Small intestine (tissue), 7 donors: ENCODE results near the gene GPI. TPM values are rescaled to one million over a fixed set of nuclear protein-coding genes. Genes with fewer than 3 reads are reported as not detected.

Source experiments
- DNase-seq, 2 donors: peaks; one replicate each; pipeline versions ENCODE4 v3.0.0 to v3.0.0-alpha.2; 2013
- FAIRE-seq: peaks from 2 replicates; lab custom pipeline; 2012; peaks lifted over from hg19 to GRCh38; lab: Jason Lieb, UNC
- H3K27ac ChIP-seq, 3 donors: one replicate each; pipeline ENCODE4 v1.5.1; 2013; ENCODE audit warnings: low read length in 2 of 3, mild to moderate bottlenecking in 2 of 3, control low read depth in 1 of 3, inconsistent platforms in 1 of 3, low read depth in 1 of 3, moderate library complexity in 1 of 3
- H3K27me3 ChIP-seq, 3 donors: one replicate each; pipeline ENCODE4 v1.6.1; 2013; ENCODE audit warnings: low read length in 3 of 3, inconsistent platforms in 1 of 3; ENCODE audit not compliant: control insufficient read depth in 3 of 3, insufficient read depth in 3 of 3
- H3K36me3 ChIP-seq, 3 donors: one replicate each; pipeline ENCODE4 v1.6.1; 2013; ENCODE audit warnings: low read length in 3 of 3, inconsistent platforms in 1 of 3, low read depth in 1 of 3, mild to moderate bottlenecking in 1 of 3, moderate library complexity in 1 of 3; ENCODE audit not compliant: control insufficient read depth in 3 of 3, insufficient read depth in 2 of 3
- H3K4me1 ChIP-seq, 3 donors: one replicate each; pipeline ENCODE4 v1.6.1; 2013; ENCODE audit warnings: low read length in 2 of 3, inconsistent platforms in 1 of 3, low read depth in 1 of 3, mild to moderate bottlenecking in 1 of 3, moderate library complexity in 1 of 3; ENCODE audit not compliant: control insufficient read depth in 3 of 3, insufficient read depth in 2 of 3
- H3K4me3 ChIP-seq, 3 donors: one replicate each; pipeline ENCODE4 v1.5.1; 2013; ENCODE audit warnings: low read length in 3 of 3, control low read depth in 1 of 3, inconsistent platforms in 1 of 3, low read depth in 1 of 3, mild to moderate bottlenecking in 1 of 3, moderate library complexity in 1 of 3
- H3K9me3 ChIP-seq, 2 donors: one replicate each; pipeline ENCODE4 v1.6.1; 2013; ENCODE audit warnings: low read depth in 1 of 2, low read length in 1 of 2; ENCODE audit not compliant: control insufficient read depth in 2 of 2, insufficient read depth in 1 of 2
- WGBS, 3 donors: extraction: QIAGEN DNeasy Blood & Tissue Kit; methylation state at CpG; one replicate each; pipeline ENCODE4 v1.1.7; 2013; 5-methylcytosine and 5-hydroxymethylcytosine counted together
- polyA plus RNA-seq, 4 donors: library from polyadenylated mRNA; stranded (reverse) in 3 of 4; unstranded in 1 of 4; fragments of 200-250 nt in 3 of 4; fragments of 120-200 nt in 1 of 4; gene quantifications; one replicate each; pipeline versions ENCODE4 v1.2.1 to v1.2.3, GENCODE V29; 2013
- donor health status: healthy with polysubstance abuse.
- donor health status: control.
- donor health status: control.
- donor health status: Bipolar disorder and iron deficiency.
- donor health status: healthy.

Gene GPI
- polyA plus RNA-seq, 4 donors, result 98.6 to 199 (median 125) TPM

GRCh38 chr19:34321735-34322134, 43.3 kb upstream of the GPI start:
- Histone ChIP-seq H3K27me3 (no peaks in the 10 kb centered on the region), H3K4me3 (no peak overlapping the region), H3K27ac (no peak overlapping the region), H3K4me1 (peaks cover 0 to 18% (median under 1%) of the 10 kb centered on the region in 3 donors), H3K9me3 (no peaks in the 10 kb centered on the region), H3K36me3 (peaks cover 0 to 49% (median 8%) of the 10 kb centered on the region in 3 donors)
- FAIRE-seq (no peak), DNase-seq (no peak)
- WGBS, 3 donors, result 96 to 99% (median 97%) methylated on average over 6 of the region's 6 CpGs

- FAIRE-seq, result no peak
- Histone ChIP-seq H3K27ac (peak overlapping the region in 1 of 3 donors; percentile 39), H3K36me3 (peaks cover 3 to 60% (median 12%) of the 10 kb centered on the region in 3 donors), H3K4me1 (no peaks in the 10 kb centered on the region), H3K4me3 (no peak overlapping the region), H3K9me3 (no peaks in the 10 kb centered on the region), H3K27me3 (no peaks in the 10 kb centered on the region)
- DNase-seq, result peak in 1 of 2 donors; percentile 71
- 84 to 91% (median 85%) methylated on average over 7 of the region's 7 CpGs for WGBS, 3 donors
These were observed 41.4 kb upstream of the GPI start for GRCh38 chr19:34323433-34324204.

GRCh38 chr19:34324320-34324719, 40.7 kb upstream of the GPI start:
- H3K4me3 ChIP-seq, result no peak overlapping the region
- no peak overlapping the region for H3K27ac ChIP-seq
- H3K4me1 ChIP-seq, result no peaks in the 10 kb centered on the region
- no peaks in the 10 kb centered on the region for H3K9me3 ChIP-seq
- peaks cover 3 to 64% (median 12%) of the 10 kb centered on the region in 3 donors for H3K36me3 ChIP-seq
- FAIRE-seq (no peak), DNase-seq (no peak)
- no peaks in the 10 kb centered on the region for H3K27me3 ChIP-seq
- WGBS, 3 donors, result 93 to 99% (median 98%) methylated on average over 3 of the region's 3 CpGs

GRCh38 chr19:34325181-34325580, 39.8 kb upstream of the GPI start:
- Histone ChIP-seq H3K4me3 (no peak overlapping the region), H3K9me3 (no peaks in the 10 kb centered on the region), H3K4me1 (no peaks in the 10 kb centered on the region), H3K27me3 (no peaks in the 10 kb centered on the region), H3K27ac (no peak overlapping the region), H3K36me3 (peaks cover 3 to 66% (median 13%) of the 10 kb centered on the region in 3 donors)
- 95 to 98% (median 96%) methylated on average over 4 of the region's 4 CpGs for WGBS, 3 donors
- DNase-seq (no peak), FAIRE-seq (no peak)

- Histone ChIP-seq H3K36me3 (peaks cover 3 to 69% (median 12%) of the 10 kb centered on the region in 3 donors), H3K4me3 (no peak overlapping the region), H3K27me3 (no peaks in the 10 kb centered on the region), H3K27ac (no peak overlapping the region), H3K9me3 (no peaks in the 10 kb centered on the region), H3K4me1 (no peaks in the 10 kb centered on the region)
- DNase-seq, result no peak
- no peak for FAIRE-seq
- 79 to 84% (median 79%) methylated on average over 4 of the region's 4 CpGs for WGBS, 3 donors
These were observed 38.8 kb upstream of the GPI start for GRCh38 chr19:34325981-34326787.

GRCh38 chr19:34327851-34328250, 37.1 kb upstream of the GPI start:
- no peak overlapping the region for H3K27ac ChIP-seq
- no peak overlapping the region for H3K4me3 ChIP-seq
- DNase-seq (no peak), FAIRE-seq (no peak)
- H3K9me3 ChIP-seq, result no peaks in the 10 kb centered on the region
- 89 to 94% (median 93%) methylated on average over 15 of the region's 15 CpGs for WGBS, 3 donors
- H3K36me3 ChIP-seq, result peaks cover 3 to 62% (median 12%) of the 10 kb centered on the region in 3 donors
- H3K4me1 ChIP-seq, result no peaks in the 10 kb centered on the region
- H3K27me3 ChIP-seq, result no peaks in the 10 kb centered on the region

GRCh38 chr19:34328982-34329381, 36.0 kb upstream of the GPI start:
- WGBS, 3 donors, result 29 to 81% (median 51%) methylated on average over 1 of the region's 1 CpG
- H3K27me3 ChIP-seq, result no peaks in the 10 kb centered on the region
- no peak overlapping the region for H3K4me3 ChIP-seq
- no peak for DNase-seq
- H3K36me3 ChIP-seq, result peaks cover 3 to 62% (median 11%) of the 10 kb centered on the region in 3 donors
- no peaks in the 10 kb centered on the region for H3K9me3 ChIP-seq
- no peak for FAIRE-seq
- no peak overlapping the region for H3K27ac ChIP-seq
- H3K4me1 ChIP-seq, result no peaks in the 10 kb centered on the region

- Histone ChIP-seq H3K4me1 (no peaks in the 10 kb centered on the region), H3K36me3 (peaks cover 3 to 62% (median 10%) of the 10 kb centered on the region in 3 donors), H3K27ac (no peak overlapping the region), H3K4me3 (no peak overlapping the region), H3K27me3 (no peaks in the 10 kb centered on the region), H3K9me3 (no peaks in the 10 kb centered on the region)
- 92 to 98% (median 94%) methylated on average over 4 of the region's 4 CpGs for WGBS, 3 donors
- FAIRE-seq (no peak), DNase-seq (no peak)
These were observed 34.9 kb upstream of the GPI start for GRCh38 chr19:34330116-34330515.
